ENCODE data around the gene RBM20. TPM values are rescaled to one million over a fixed set of nuclear protein-coding genes. Genes with fewer than 3 reads are reported as not detected.

The RBM20 gene
- total and polyA plus RNA-seq, 2 of the 13 experiments (the other 11 are each of a cell fraction or from before 2014, with no cell fraction given): 0.02 to 0.22 TPM

- ATAC-seq (peak; percentile 30; the same call in 1 of the 3 replicates), DNase-seq (ENCODE audit: low spot score) (no peak), FAIRE-seq (no peak)
- Histone ChIP-seq H3K79me2 (ENCODE audit: insufficient read depth, low read length) (no peaks in the 10 kb centered on the region), H3K9ac (ENCODE audit: insufficient read depth, low read depth, low read length) (no peak overlapping the region), H3K27ac (ENCODE audit: extremely low read length, insufficient read depth, low read length) (no peak overlapping the region), H3K27me3 (ENCODE audit: control insufficient read depth in 1 of 2, insufficient read depth in 2 of 2, low read length in 2 of 2) (peaks cover 0 to 2% of the 10 kb centered on the region in 2 experiments; a peak in 2 of 5 replicates), H3K4me1 (ENCODE audit: insufficient read depth, low read length) (peaks cover 9% of the 10 kb centered on the region; the same call in 1 of the 2 replicates), H3K9me3 (ENCODE audit: low read length) (no peaks in the 10 kb centered on the region), H3K4me3 (replicated peaks in 1 of 3; ENCODE audit: insufficient read depth in 1 of 3, low read depth in 2 of 3, low read length in 3 of 3) (no peak overlapping the region), H3K36me3 (replicated peaks in 1 of 2; ENCODE audit: control insufficient read depth in 1 of 2, insufficient read depth in 2 of 2, low read length in 2 of 2) (no peaks in the 10 kb centered on the region), H3K4me2 (ENCODE audit: low read depth, low read length) (no peak overlapping the region), H2AFZ (ENCODE audit: low read length) (no peak overlapping the region), H4K20me1 (ENCODE audit: insufficient read depth, low read length) (no peaks in the 10 kb centered on the region)
- intact Hi-C loops (cut with micrococcal nuclease; ENCODE audit: unreplicated experiment) (no loop called here), in situ Hi-C loops (cut with HindIII; ENCODE audit: extremely low pct_ligation_motif_present, low pct_unique_long_range_greater_than_20kb) (no loop called here)
- 41% methylated on average over 5 of the region's 5 CpGs for WGBS (ENCODE audit: low lambda C conversion rate)
- CTCF ChIA-PET (ENCODE audit: low intra/inter-chr PET ratio, low total read pairs): no interaction called here
- no TSS peak for BruUV-seq (replicated peaks)
- POLR2A ChIA-PET: no interaction called here
- TF ChIP-seq HNF4A (CRISPR knock-in tag; IDR thresholded peaks at IDR 0.05) (no peak), YEATS2 (CRISPR knock-in tag; IDR thresholded peaks at IDR 0.05; ENCODE audit: borderline replicate concordance) (no peak), ZUFSP (CRISPR knock-in tag; IDR thresholded peaks at IDR 0.05; ENCODE audit: borderline replicate concordance) (no peak), NCOA1 (CRISPR knock-in tag; IDR thresholded peaks at IDR 0.05) (no peak), SSRP1 (CRISPR knock-in tag; IDR thresholded peaks at IDR 0.05) (no peak), SETDB1 (CRISPR knock-in tag; IDR thresholded peaks at IDR 0.05; ENCODE audit: borderline replicate concordance) (no peak), EHMT2 (IDR thresholded peaks at IDR 0.05; ENCODE audit: borderline replicate concordance, low read depth, low read length) (no peak), ZNF619 (CRISPR knock-in tag; IDR thresholded peaks at IDR 0.05) (no peak), HNF1A (IDR thresholded peaks at IDR 0.05; ENCODE audit: low read depth) (no peak), HNF1A (CRISPR knock-in tag; IDR thresholded peaks at IDR 0.05; ENCODE audit: borderline replicate concordance) (no peak), ZNF282 (IDR thresholded peaks at IDR 0.05; ENCODE audit: partially characterized antibody) (no peak)
These were observed 118.7 kb downstream of the RBM20 start for GRCh38 chr10:110762849-110763211.
